ENCODE data around the gene PPP1R2.

The PPP1R2 gene

DNA sequence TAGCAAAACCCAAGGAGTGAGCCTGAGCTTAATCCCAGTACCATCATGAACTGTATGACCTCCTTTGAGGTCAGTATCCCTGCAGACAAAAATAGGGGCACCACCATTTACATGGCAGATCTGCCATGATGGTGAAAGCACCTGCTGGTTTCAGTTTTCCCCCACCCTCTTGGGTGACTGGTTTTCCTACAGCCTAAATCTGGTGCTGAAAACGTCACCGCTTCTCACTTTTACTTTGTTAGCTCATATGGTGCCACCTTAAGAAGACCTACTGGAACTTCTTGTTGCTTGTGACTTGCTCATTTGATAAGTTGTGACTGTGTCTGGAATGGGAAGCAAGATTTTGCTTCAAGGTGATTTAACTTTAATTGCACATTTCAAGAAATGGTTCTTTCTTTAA lies 5.1 kb downstream of the PPP1R2 start:
- Histone ChIP-seq H3K36me3 (ENCODE audit: control insufficient read depth in 1 of 2, insufficient read depth in 2 of 2, low read length in 2 of 2) (no peaks in the 10 kb centered on the region), H2AK5ac (ENCODE audit: low read length) (no peak overlapping the region), H3K79me2 (ENCODE audit: control insufficient read depth, insufficient read depth, low read length, poor library complexity) (peaks cover 8% of the 10 kb centered on the region), H3K79me1 (ENCODE audit: low read length) (peaks cover 4% of the 10 kb centered on the region), H3K14ac (ENCODE audit: low read length) (no peak overlapping the region), H3K4me2 (ENCODE audit: low read length) (no peak overlapping the region), H3K4me1 (ENCODE audit: control insufficient read depth in 1 of 2, insufficient read depth in 2 of 2, low read length in 2 of 2) (peaks cover 2% of the 10 kb centered on the region in 2 experiments), H3K4me3 (ENCODE audit: low read depth, low read length) (no peak overlapping the region), H4K12ac (ENCODE audit: low read depth, low read length) (no peak overlapping the region), H2BK5ac (ENCODE audit: low read depth, low read length, poor library complexity) (no peak overlapping the region), H4K8ac (ENCODE audit: low read depth, low read length) (no peak overlapping the region), H3K27me3 (ENCODE audit: insufficient read depth, low read length) (no peaks in the 10 kb centered on the region), H2BK120ac (ENCODE audit: insufficient read depth, low read length, poor library complexity) (no peak overlapping the region), H3K9me3 (ENCODE audit: insufficient read depth, low read depth, low read length) (no peaks in the 10 kb centered on the region), H2AFZ (ENCODE audit: insufficient read depth, low read length, poor library complexity) (no peak overlapping the region), H4K91ac (ENCODE audit: low read depth, low read length) (no peak overlapping the region), H3K9ac (ENCODE audit: low read length) (no peak overlapping the region), H2BK12ac (ENCODE audit: low read length) (no peak overlapping the region), H3K18ac (ENCODE audit: low read length) (no peak overlapping the region), H3K27ac (ENCODE audit: low read depth, low read length) (no peak overlapping the region), H3K4ac (ENCODE audit: low read depth, low read length) (peak overlapping the region; percentile 75), H3K23ac (ENCODE audit: low read length) (no peak overlapping the region)
- WGBS (ENCODE audit: extremely low coverage, insufficient coverage, insufficient read length), result no CpG with 5 or more reads among the region's 2 CpGs
- DNase-seq, result peak in 1 of 2 donors; percentile 16

DNA sequence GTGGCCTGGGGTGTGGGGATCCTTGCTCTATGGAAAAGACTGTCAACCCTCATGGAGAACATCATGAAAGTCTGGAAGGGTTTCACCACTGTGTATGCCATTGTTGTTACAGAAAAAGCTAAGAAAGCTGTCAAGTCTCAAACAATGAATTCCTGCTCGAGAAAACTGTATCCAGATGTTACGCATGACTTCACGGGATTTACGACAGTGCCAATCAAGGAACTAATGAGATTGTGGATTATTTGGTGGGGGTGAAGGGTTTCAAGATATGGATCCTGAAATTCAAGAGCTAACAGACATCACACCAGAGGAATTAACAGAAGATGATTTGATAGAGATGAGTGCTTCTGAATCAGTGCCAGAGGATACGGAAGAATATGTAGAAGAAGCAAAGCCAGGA lies 7.8 kb downstream of the PPP1R2 start:
- H3K18ac ChIP-seq (ENCODE audit: low read length), result no peak overlapping the region
- no peak overlapping the region for H3K23ac ChIP-seq (ENCODE audit: low read length)
- H3K9me3 ChIP-seq (ENCODE audit: insufficient read depth, low read depth, low read length), result no peaks in the 10 kb centered on the region
- no peak overlapping the region for H3K14ac ChIP-seq (ENCODE audit: low read length)
- H3K36me3 ChIP-seq (ENCODE audit: control insufficient read depth in 1 of 2, insufficient read depth in 2 of 2, low read length in 2 of 2), result no peaks in the 10 kb centered on the region
- H4K8ac ChIP-seq (ENCODE audit: low read depth, low read length), result no peak overlapping the region
- no peak overlapping the region for H3K4me2 ChIP-seq (ENCODE audit: low read length)
- H3K79me2 ChIP-seq (ENCODE audit: control insufficient read depth, insufficient read depth, low read length, poor library complexity), result peaks cover 3% of the 10 kb centered on the region
- H3K27ac ChIP-seq (ENCODE audit: low read depth, low read length), result no peak overlapping the region
- H3K4me3 ChIP-seq (ENCODE audit: low read depth, low read length), result no peak overlapping the region
- H3K27me3 ChIP-seq (ENCODE audit: insufficient read depth, low read length), result no peaks in the 10 kb centered on the region
- no peaks in the 10 kb centered on the region for H3K4me1 ChIP-seq (ENCODE audit: control insufficient read depth in 1 of 2, insufficient read depth in 2 of 2, low read length in 2 of 2)
- no peak overlapping the region for H2BK120ac ChIP-seq (ENCODE audit: insufficient read depth, low read length, poor library complexity)
- H4K91ac ChIP-seq (ENCODE audit: low read depth, low read length), result no peak overlapping the region
- H3K79me1 ChIP-seq (ENCODE audit: low read length), result no peaks in the 10 kb centered on the region
- no peak for DNase-seq
- H3K9ac ChIP-seq (ENCODE audit: low read length), result no peak overlapping the region
- no peak overlapping the region for H2BK12ac ChIP-seq (ENCODE audit: low read length)
- no peak overlapping the region for H2BK5ac ChIP-seq (ENCODE audit: low read depth, low read length, poor library complexity)
- no peak overlapping the region for H3K4ac ChIP-seq (ENCODE audit: low read depth, low read length)
- H2AFZ ChIP-seq (ENCODE audit: insufficient read depth, low read length, poor library complexity), result no peak overlapping the region
- H4K12ac ChIP-seq (ENCODE audit: low read depth, low read length), result no peak overlapping the region
- WGBS (ENCODE audit: extremely low coverage, insufficient coverage, insufficient read length), result no CpG with 5 or more reads among the region's 5 CpGs
- H2AK5ac ChIP-seq (ENCODE audit: low read length), result no peak overlapping the region

DNA sequence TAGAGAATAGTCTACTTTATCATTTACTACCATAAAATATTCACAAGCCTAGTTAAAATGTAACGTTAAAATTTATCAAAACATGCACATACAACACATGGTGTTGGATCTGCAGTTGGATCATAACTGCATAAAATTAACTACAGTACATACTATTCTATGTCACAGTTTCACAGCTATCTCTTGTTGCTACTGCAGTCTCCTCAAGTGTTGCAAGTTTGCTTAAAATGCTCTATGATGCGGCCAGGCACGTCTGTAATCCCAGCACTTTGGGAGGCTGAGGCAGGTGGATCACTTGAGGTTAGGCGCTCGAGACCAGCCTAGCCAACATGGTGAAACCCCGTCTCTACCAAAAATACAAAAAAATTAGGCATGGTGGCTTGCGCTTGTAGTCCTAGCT lies 10.3 kb downstream of the PPP1R2 start:
- Histone ChIP-seq H3K4ac (ENCODE audit: low read depth, low read length) (peak overlapping the region; percentile 69), H3K27ac (ENCODE audit: low read depth, low read length) (no peak overlapping the region), H3K4me2 (ENCODE audit: low read length) (no peak overlapping the region), H4K91ac (ENCODE audit: low read depth, low read length) (no peak overlapping the region), H3K79me1 (ENCODE audit: low read length) (no peaks in the 10 kb centered on the region), H3K79me2 (ENCODE audit: control insufficient read depth, insufficient read depth, low read length, poor library complexity) (no peaks in the 10 kb centered on the region), H2BK120ac (ENCODE audit: insufficient read depth, low read length, poor library complexity) (no peak overlapping the region), H4K8ac (ENCODE audit: low read depth, low read length) (no peak overlapping the region), H3K9me3 (ENCODE audit: insufficient read depth, low read depth, low read length) (no peaks in the 10 kb centered on the region), H4K12ac (ENCODE audit: low read depth, low read length) (no peak overlapping the region), H3K23ac (ENCODE audit: low read length) (no peak overlapping the region), H3K9ac (ENCODE audit: low read length) (no peak overlapping the region), H2BK12ac (ENCODE audit: low read length) (no peak overlapping the region), H2AK5ac (ENCODE audit: low read length) (no peak overlapping the region), H3K18ac (ENCODE audit: low read length) (no peak overlapping the region), H3K4me1 (ENCODE audit: control insufficient read depth in 1 of 2, insufficient read depth in 2 of 2, low read length in 2 of 2) (no peaks in the 10 kb centered on the region), H3K14ac (ENCODE audit: low read length) (no peak overlapping the region), H2AFZ (ENCODE audit: insufficient read depth, low read length, poor library complexity) (no peak overlapping the region), H3K27me3 (ENCODE audit: insufficient read depth, low read length) (no peaks in the 10 kb centered on the region), H3K4me3 (ENCODE audit: low read depth, low read length) (no peak overlapping the region), H2BK5ac (ENCODE audit: low read depth, low read length, poor library complexity) (no peak overlapping the region), H3K36me3 (ENCODE audit: control insufficient read depth in 1 of 2, insufficient read depth in 2 of 2, low read length in 2 of 2) (no peaks in the 10 kb centered on the region)
- no CpG with 5 or more reads among the region's 7 CpGs for WGBS (ENCODE audit: extremely low coverage, insufficient coverage, insufficient read length)
- no peak for DNase-seq

DNA sequence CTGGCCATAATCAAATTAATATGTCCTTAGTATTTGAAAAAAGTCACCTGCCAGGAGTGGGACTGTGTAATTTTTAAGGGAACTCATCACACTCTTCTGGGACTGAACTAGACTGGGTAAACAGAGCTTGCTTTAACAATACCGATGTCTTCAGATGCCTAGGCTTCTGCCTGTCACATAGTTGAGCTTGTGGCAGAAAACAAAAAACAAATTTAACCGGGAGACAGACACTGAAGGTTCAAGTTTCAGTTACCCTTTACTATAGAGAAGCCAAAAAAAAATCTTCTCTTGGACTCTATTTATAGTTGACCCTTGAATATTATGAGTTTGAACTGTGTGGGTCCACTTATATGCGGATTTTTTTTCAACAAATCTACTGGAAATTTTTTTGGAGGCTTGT lies 10.8 kb downstream of the PPP1R2 start:
- Histone ChIP-seq H2BK5ac (ENCODE audit: low read depth, low read length, poor library complexity) (no peak overlapping the region), H4K12ac (ENCODE audit: low read depth, low read length) (no peak overlapping the region), H3K4ac (ENCODE audit: low read depth, low read length) (no peak overlapping the region), H2BK12ac (ENCODE audit: low read length) (no peak overlapping the region), H3K9ac (ENCODE audit: low read length) (no peak overlapping the region), H3K23ac (ENCODE audit: low read length) (no peak overlapping the region), H3K9me3 (ENCODE audit: insufficient read depth, low read depth, low read length) (no peaks in the 10 kb centered on the region), H2AFZ (ENCODE audit: insufficient read depth, low read length, poor library complexity) (no peak overlapping the region), H2BK120ac (ENCODE audit: insufficient read depth, low read length, poor library complexity) (no peak overlapping the region), H3K4me2 (ENCODE audit: low read length) (no peak overlapping the region), H2AK5ac (ENCODE audit: low read length) (no peak overlapping the region), H3K27ac (ENCODE audit: low read depth, low read length) (no peak overlapping the region), H3K14ac (ENCODE audit: low read length) (no peak overlapping the region), H4K8ac (ENCODE audit: low read depth, low read length) (no peak overlapping the region), H3K18ac (ENCODE audit: low read length) (no peak overlapping the region), H3K36me3 (ENCODE audit: control insufficient read depth in 1 of 2, insufficient read depth in 2 of 2, low read length in 2 of 2) (peaks cover 1 to 2% of the 10 kb centered on the region in 2 experiments), H4K91ac (ENCODE audit: low read depth, low read length) (no peak overlapping the region), H3K4me1 (ENCODE audit: control insufficient read depth in 1 of 2, insufficient read depth in 2 of 2, low read length in 2 of 2) (no peaks in the 10 kb centered on the region), H3K27me3 (ENCODE audit: insufficient read depth, low read length) (no peaks in the 10 kb centered on the region), H3K4me3 (ENCODE audit: low read depth, low read length) (no peak overlapping the region), H3K79me2 (ENCODE audit: control insufficient read depth, insufficient read depth, low read length, poor library complexity) (no peaks in the 10 kb centered on the region), H3K79me1 (ENCODE audit: low read length) (no peaks in the 10 kb centered on the region)
- no peak for DNase-seq
- no CpG with 5 or more reads among the region's 3 CpGs for WGBS (ENCODE audit: extremely low coverage, insufficient coverage, insufficient read length)

Data from trophoblast cell (in vitro differentiated cells and primary cell).